H9 (cell line): ENCODE results near the gene ZNF526. TPM values are rescaled to one million over a fixed set of nuclear protein-coding genes. Genes with fewer than 3 reads are reported as not detected.

Source experiments
- DNase-seq: peaks from one replicate; pipeline ENCODE4 v3.0.0-alpha.2; 2017
- H2AFZ ChIP-seq: one replicate; pipeline ENCODE4 v1.6.1; 2013; ENCODE audit warnings: mild to moderate bottlenecking, low read length, control low read depth, moderate library complexity
- H2AK5ac ChIP-seq: 2 replicates; pipeline ENCODE4 v1.6.1; 2013; ENCODE audit warnings: low read length, control low read depth, mixed read lengths; ENCODE audit not compliant: insufficient read length
- H2BK120ac ChIP-seq: one replicate; pipeline ENCODE4 v1.6.1; 2013; ENCODE audit warnings: low read depth, mild to moderate bottlenecking, low read length, control low read depth, inconsistent platforms; ENCODE audit not compliant: poor library complexity, severe bottlenecking
- H2BK12ac ChIP-seq: 2 replicates; pipeline ENCODE4 v1.6.1; 2013; ENCODE audit warnings: low read length, control low read depth, mixed read lengths, low read depth; ENCODE audit not compliant: insufficient read length
- H2BK15ac ChIP-seq: 2 replicates; pipeline ENCODE4 v1.6.1; 2013; ENCODE audit warnings: low read depth, low read length, control low read depth
- H2BK20ac ChIP-seq: one replicate; pipeline ENCODE4 v1.6.1; 2013; ENCODE audit warnings: low read depth, mild to moderate bottlenecking, low read length, control low read depth, inconsistent platforms; ENCODE audit not compliant: poor library complexity, severe bottlenecking
- H2BK5ac ChIP-seq: 2 replicates; pipeline ENCODE4 v1.6.1; 2013; ENCODE audit warnings: low read length, control low read depth, mixed read lengths; ENCODE audit not compliant: insufficient read length
- H3K14ac ChIP-seq: 2 replicates; pipeline ENCODE4 v1.6.1; 2013; ENCODE audit warnings: low read length, control low read depth; ENCODE audit not compliant: insufficient read depth
- H3K18ac ChIP-seq: 2 replicates; pipeline ENCODE4 v1.6.1; 2013; ENCODE audit warnings: low read depth, mild to moderate bottlenecking, mixed read lengths, low read length, control low read depth; ENCODE audit not compliant: insufficient read length
- H3K23ac ChIP-seq: 2 replicates; pipeline ENCODE4 v1.6.1; 2013; ENCODE audit warnings: low read length, control low read depth, mixed read lengths, low read depth; ENCODE audit not compliant: insufficient read length
- H3K23me2 ChIP-seq: 2 replicates; pipeline ENCODE4 v1.6.1; 2013; ENCODE audit warnings: low read depth, mild to moderate bottlenecking, mixed read lengths, low read length, control low read depth; ENCODE audit not compliant: insufficient read length, poor library complexity, severe bottlenecking
- H3K27ac ChIP-seq: 2 replicates; pipeline ENCODE4 v1.5.1; 2013; ENCODE audit warnings: low read length, control low read depth, mixed read lengths, low read depth; ENCODE audit not compliant: insufficient read length
- H3K27me3 ChIP-seq: 2 replicates; pipeline ENCODE4 v1.6.1; 2013; ENCODE audit warnings: low read length, control low read depth, inconsistent platforms; ENCODE audit not compliant: insufficient read depth
- H3K4ac ChIP-seq: 2 replicates; pipeline ENCODE4 v1.6.1; 2013; ENCODE audit warnings: low read depth, mild to moderate bottlenecking, control low read depth, inconsistent platforms, low read length, moderate library complexity
- H3K4me1 ChIP-seq: 2 replicates; pipeline ENCODE4 v1.6.1; 2013; ENCODE audit warnings: low read length, control low read depth, inconsistent platforms; ENCODE audit not compliant: insufficient read depth
- H3K4me2 ChIP-seq: 2 replicates; pipeline ENCODE4 v1.6.1; 2013; ENCODE audit warnings: low read length, control low read depth, mixed read lengths; ENCODE audit not compliant: insufficient read length, insufficient read depth
- H3K56ac ChIP-seq: 2 replicates; pipeline ENCODE4 v1.6.1; 2013; ENCODE audit warnings: low read depth, mild to moderate bottlenecking, mixed read lengths, low read length, control low read depth; ENCODE audit not compliant: insufficient read length
- H3K79me1 ChIP-seq: 2 replicates; pipeline ENCODE4 v1.6.1; 2013; ENCODE audit warnings: low read depth, mild to moderate bottlenecking, moderate library complexity, low read length, control low read depth, inconsistent platforms; ENCODE audit not compliant: insufficient read depth, poor library complexity, severe bottlenecking
- H3K79me2 ChIP-seq: 2 replicates; pipeline ENCODE4 v1.6.1; 2013; ENCODE audit warnings: low read length, control low read depth, inconsistent platforms; ENCODE audit not compliant: insufficient read depth
- H3K9ac ChIP-seq: 2 replicates; pipeline ENCODE4 v1.6.1; 2013; ENCODE audit warnings: low read length, control low read depth, mixed read lengths; ENCODE audit not compliant: insufficient read length; ENCODE audit errors: extremely low read depth
- H3K9me3 ChIP-seq: one replicate; pipeline ENCODE4 v1.6.1; 2013; ENCODE audit warnings: low read depth, low read length, inconsistent platforms; ENCODE audit not compliant: control insufficient read depth
- H3T11ph ChIP-seq: one replicate; pipeline ENCODE4 v1.6.1; 2013; ENCODE audit warnings: mild to moderate bottlenecking, low read length, control low read depth, inconsistent platforms
- H4K20me1 ChIP-seq: one replicate; pipeline ENCODE4 v1.6.1; 2013; ENCODE audit not compliant: control insufficient read depth, insufficient read length, insufficient read depth
- H4K5ac ChIP-seq: 2 replicates; pipeline ENCODE4 v1.6.1; 2013; ENCODE audit warnings: low read depth, mild to moderate bottlenecking, mixed read lengths, low read length, control low read depth; ENCODE audit not compliant: insufficient read length
- H4K8ac ChIP-seq: replicated peaks from 2 replicates; pipeline ENCODE4 v1.6.1; 2013; ENCODE audit warnings: low read length, control low read depth, mixed read lengths, low read depth; ENCODE audit not compliant: insufficient read length
- H4K91ac ChIP-seq: 2 replicates; pipeline ENCODE4 v1.6.1; 2013; ENCODE audit warnings: low read depth, mild to moderate bottlenecking, moderate library complexity, mixed read lengths, low read length, control low read depth; ENCODE audit not compliant: insufficient read length
- H3K27ac Mint-ChIP-seq, 3 experiments: 2 replicates in 2 of 3; 3 replicates in 1 of 3; pipeline ENCODE4 v1.8.0; 2020 to 2021; ENCODE audit warnings: mixed read lengths in 3 of 3, mild to moderate bottlenecking in 1 of 3, moderate library complexity in 1 of 3
- H3K27me3 Mint-ChIP-seq: 2 replicates; pipeline ENCODE4 v1.8.0; 2021; ENCODE audit warnings: low read depth, mild to moderate bottlenecking, moderate library complexity, mixed read lengths
- H3K36me3 Mint-ChIP-seq, 3 experiments: 2 replicates in 2 of 3; 3 replicates in 1 of 3; pipeline ENCODE4 v1.8.0; 2020 to 2021; ENCODE audit warnings: low read depth in 3 of 3, mixed read lengths in 3 of 3; ENCODE audit not compliant: insufficient read depth in 1 of 3
- H3K4me1 Mint-ChIP-seq, 2 experiments: 2 replicates each; pipeline ENCODE4 v1.8.0; 2020; ENCODE audit warnings: mixed read lengths in 2 of 2
- H3K4me3 Mint-ChIP-seq, 2 experiments: 2 replicates in 1 of 2; 3 replicates in 1 of 2; pipeline ENCODE4 v1.8.0; 2020 to 2021; ENCODE audit warnings: mild to moderate bottlenecking in 2 of 2, mixed read lengths in 2 of 2, moderate library complexity in 1 of 2
- H3K9me3 Mint-ChIP-seq, 2 experiments: 2 replicates in 1 of 2; 3 replicates in 1 of 2; pipeline ENCODE4 v1.8.0; 2020; ENCODE audit warnings: mild to moderate bottlenecking in 2 of 2, mixed read lengths in 2 of 2, moderate library complexity in 1 of 2
- WGBS: extraction: QIAGEN DNeasy Blood & Tissue Kit; methylation state at CpG from one replicate; pipeline ENCODE4 v1.1.7; 2013; ENCODE audit warnings: missing lambda C conversion rate, low lambda C conversion rate, mixed read lengths; ENCODE audit not compliant: insufficient read length; ENCODE audit errors: extremely low coverage; 5-methylcytosine and 5-hydroxymethylcytosine counted together
- total RNA-seq: library from RNA; stranded (reverse); gene quantifications from 2 replicates; pipeline ENCODE4 v1.2.1, GENCODE V29; 2021
- TF ChIP-seq, protein P1 (sequence below): fragments of 200-600 bp; sonication (generic); conservative IDR thresholded peaks from 3 replicates; pipeline ENCODE4 v1.8.0; 2021; ENCODE audit warnings: antibody characterized with exemption, mild to moderate bottlenecking

Gene ZNF526
- total RNA-seq, 1 experiment from 2014 or later, result 20.5 TPM

GRCh38 chr19:42217520-42218437, 2.3 kb upstream of the ZNF526 start, which contains the start of gene DEDD2:
TSS of gene DEDD2 (minus strand) at chr19:42217677. CDS start at chr19:42217007, 670 bp downstream.
- no peak within 1 kb of the TSS for H2BK15ac ChIP-seq
- H4K20me1 ChIP-seq, result no peaks in the 10 kb centered on the region
- no peaks in the 10 kb centered on the region; a peak in 1 of 5 replicates for H3K9me3 Mint-ChIP-seq
- peak; percentile 97 for DNase-seq
- H4K8ac ChIP-seq, result no peak within 1 kb of the TSS
- H3K4me1 Mint-ChIP-seq, result peaks cover 31 to 44% of the 10 kb centered on the region in 2 experiments
- peaks cover 13% of the 10 kb centered on the region; the same call in 1 of the 2 replicates for H3K79me2 ChIP-seq
- H4K91ac ChIP-seq, result no peak within 1 kb of the TSS
- H3T11ph ChIP-seq, result no peak within 1 kb of the TSS
- H3K9me3 ChIP-seq, result no peaks in the 10 kb centered on the region
- H3K27me3 Mint-ChIP-seq, result no peaks in the 10 kb centered on the region; the same call in none of the 2 replicates
- no peak within 1 kb of the TSS for H4K5ac ChIP-seq
- no peak within 1 kb of the TSS for H2BK5ac ChIP-seq
- no peaks in the 10 kb centered on the region for H3K27me3 ChIP-seq
- no CpG with 5 or more reads among the region's 57 CpGs for WGBS
- H3K4ac ChIP-seq, result no peak within 1 kb of the TSS
- H2BK120ac ChIP-seq, result no peak within 1 kb of the TSS
- H3K23me2 ChIP-seq, result peaks cover 13% of the 10 kb centered on the region
- no peak within 1 kb of the TSS for H3K27ac ChIP-seq
- no peak within 1 kb of the TSS for H2BK12ac ChIP-seq
- H2BK20ac ChIP-seq, result no peak within 1 kb of the TSS
- H3K27ac Mint-ChIP-seq, result peak within 1 kb of the TSS; percentile 93 to 98 (median 94)
- H3K14ac ChIP-seq, result peak within 1 kb of the TSS; percentile 77
- H3K79me1 ChIP-seq, result peaks cover 13% of the 10 kb centered on the region
- H3K4me2 ChIP-seq, result peak within 1 kb of the TSS; percentile 79
- H3K18ac ChIP-seq, result peak within 1 kb of the TSS; percentile 55
- H3K4me1 ChIP-seq, result no peaks in the 10 kb centered on the region
- no peak within 1 kb of the TSS for H2AFZ ChIP-seq
- peak within 1 kb of the TSS; percentile 27 for H3K9ac ChIP-seq
- TF ChIP-seq, protein P1, sequence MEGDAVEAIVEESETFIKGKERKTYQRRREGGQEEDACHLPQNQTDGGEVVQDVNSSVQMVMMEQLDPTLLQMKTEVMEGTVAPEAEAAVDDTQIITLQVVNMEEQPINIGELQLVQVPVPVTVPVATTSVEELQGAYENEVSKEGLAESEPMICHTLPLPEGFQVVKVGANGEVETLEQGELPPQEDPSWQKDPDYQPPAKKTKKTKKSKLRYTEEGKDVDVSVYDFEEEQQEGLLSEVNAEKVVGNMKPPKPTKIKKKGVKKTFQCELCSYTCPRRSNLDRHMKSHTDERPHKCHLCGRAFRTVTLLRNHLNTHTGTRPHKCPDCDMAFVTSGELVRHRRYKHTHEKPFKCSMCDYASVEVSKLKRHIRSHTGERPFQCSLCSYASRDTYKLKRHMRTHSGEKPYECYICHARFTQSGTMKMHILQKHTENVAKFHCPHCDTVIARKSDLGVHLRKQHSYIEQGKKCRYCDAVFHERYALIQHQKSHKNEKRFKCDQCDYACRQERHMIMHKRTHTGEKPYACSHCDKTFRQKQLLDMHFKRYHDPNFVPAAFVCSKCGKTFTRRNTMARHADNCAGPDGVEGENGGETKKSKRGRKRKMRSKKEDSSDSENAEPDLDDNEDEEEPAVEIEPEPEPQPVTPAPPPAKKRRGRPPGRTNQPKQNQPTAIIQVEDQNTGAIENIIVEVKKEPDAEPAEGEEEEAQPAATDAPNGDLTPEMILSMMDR, result no peak
- H3K36me3 Mint-ChIP-seq, result peaks cover 23 to 39% (median 37%) of the 10 kb centered on the region in 3 experiments
- H3K23ac ChIP-seq, result no peak within 1 kb of the TSS
- H3K4me3 Mint-ChIP-seq, result peak within 1 kb of the TSS; percentile 92 to 99
- H2AK5ac ChIP-seq, result no peak within 1 kb of the TSS
- H3K56ac ChIP-seq, result no peak within 1 kb of the TSS
